ENCODE results near the gene PSMB8.

GRCh38 chr6:32829495-32829894 lies 14.4 kb downstream of the PSMB8 start:
- TF ChIP-seq GTF2F1 (IDR thresholded peaks at IDR 0.05; ENCODE audit: borderline replicate concordance, low read depth, low read length) (no peak), TEAD4 (IDR thresholded peaks at IDR 0.05; ENCODE audit: low read depth, low read length) (no peak), BRCA1 (IDR thresholded peaks at IDR 0.05; ENCODE audit: low read depth, low read length) (no peak), ATF3 (IDR thresholded peaks at IDR 0.05; ENCODE audit: insufficient read depth, low read depth, low read length) (no peak), CTCF (IDR thresholded peaks at IDR 0.05; ENCODE audit: control extremely low read depth in 1 of 3, insufficient read depth in 1 of 3, low read depth in 1 of 3, low read length in 3 of 3) (no peak), CREB1 (IDR thresholded peaks at IDR 0.05) (no peak), EZH2 (IDR thresholded peaks at IDR 0.05; ENCODE audit: low read depth, low read length, severe bottlenecking) (no peak), SIN3A (conservative IDR thresholded peaks at IDR 0.05 in 1 of 2, IDR thresholded peaks at IDR 0.05 in 1 of 2; ENCODE audit: low read depth in 1 of 2, low read length in 2 of 2) (no peak), POLR2A (IDR thresholded peaks at IDR 0.05; ENCODE audit: control extremely low read depth in 1 of 2, low read depth in 2 of 2, low read length in 2 of 2) (no peak), RXRA (IDR thresholded peaks at IDR 0.05; ENCODE audit: insufficient read depth, low read depth, low read length) (no peak)
